ENCODE data around the gene ZNF337.
"Not testable (repeated sequence)": the region's sequence is repeated elsewhere in the genome, so short reads cannot be mapped to it uniquely, and the experiment has no call there.

ZNF337 gene

DNA sequence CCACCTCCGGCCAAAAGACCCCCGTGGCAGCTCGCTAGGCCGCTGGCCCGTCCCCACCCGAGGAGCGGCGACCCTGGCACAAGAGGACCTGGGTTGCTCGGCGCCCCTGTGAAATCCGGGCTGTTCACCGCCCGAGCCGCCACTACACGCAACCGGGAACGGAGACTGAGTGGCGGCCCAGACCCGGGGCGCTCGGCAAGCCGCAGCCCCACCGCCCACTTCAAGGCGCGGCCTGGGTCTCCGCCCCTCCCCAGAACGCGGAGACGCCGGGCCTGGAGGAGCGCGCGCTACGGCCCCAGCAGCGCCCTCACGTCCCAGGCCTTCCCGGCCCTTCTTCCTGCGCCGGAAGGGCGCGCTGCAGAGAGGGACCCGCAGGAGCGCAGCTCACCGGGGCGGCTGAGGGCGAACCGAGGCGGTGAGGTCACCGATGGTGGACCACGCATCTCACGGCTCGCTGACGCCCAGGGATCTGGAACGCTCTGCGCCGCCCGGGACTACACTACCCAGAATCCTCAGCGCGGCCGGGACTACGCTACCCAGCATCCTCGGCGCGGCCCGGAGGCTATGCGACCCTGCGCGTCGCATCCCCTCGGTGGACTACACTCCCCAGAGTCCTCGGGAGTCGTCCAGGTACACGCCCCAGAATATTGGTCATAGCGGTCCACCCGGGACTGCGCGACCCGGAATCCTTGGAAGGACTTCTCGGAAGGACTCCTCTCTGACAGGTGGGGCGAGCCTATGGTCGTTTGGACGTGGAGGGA lies at the start of gene ZNF337:
Gene ZNF337 (minus strand): TSS at position 483 of the 761 bp plus-strand sequence. CDS start 10,436 bp downstream, outside the sequence.
- DNase-seq, result peak; percentile 95

DNA sequence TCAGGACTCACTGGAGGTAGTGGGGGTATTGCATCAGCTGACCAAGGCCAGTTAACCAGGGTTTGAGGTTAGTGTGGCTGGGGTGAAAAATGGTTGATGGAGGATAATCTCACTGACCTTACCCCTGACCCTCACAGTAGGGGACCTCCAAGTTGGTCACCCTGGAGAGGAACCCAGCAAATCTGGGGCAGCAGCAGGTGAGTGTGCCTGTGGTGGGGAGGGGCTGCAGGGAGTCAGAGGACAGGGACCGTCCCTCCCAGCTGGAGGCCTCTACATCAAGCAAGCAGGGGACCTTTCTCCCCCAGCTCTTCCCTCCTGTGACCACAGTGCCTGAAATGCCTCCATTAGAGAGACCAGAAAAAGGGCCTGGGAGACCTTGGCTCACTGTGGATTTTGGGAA lies 49.1 kb upstream of the ZNF337 start:
- no peak for DNase-seq

- no peak for DNase-seq
Measured at GRCh38 chr20:25745100-25745499, 48.4 kb upstream of the ZNF337 start.

- no peak for DNase-seq
Measured at GRCh38 chr20:25744261-25744660, 47.6 kb upstream of the ZNF337 start.

DNA sequence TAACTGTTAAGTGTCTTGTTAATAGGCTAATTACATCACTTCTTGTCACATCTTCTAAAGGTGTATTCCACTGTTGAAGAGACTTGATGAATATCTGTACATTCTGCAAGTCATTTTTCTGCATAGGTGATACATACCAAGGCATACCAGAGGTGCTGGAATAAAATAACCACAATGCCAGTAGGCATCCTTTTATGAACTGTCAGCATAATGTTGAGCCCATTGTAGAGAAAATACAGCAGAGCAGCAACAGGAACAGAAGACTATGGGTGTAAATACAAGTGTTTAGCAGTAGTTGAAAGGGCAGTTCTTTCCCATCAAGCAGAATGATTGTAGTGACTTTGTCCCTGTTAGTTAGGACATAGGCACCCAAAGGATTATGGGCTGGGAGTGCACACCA lies 44.4 kb upstream of the ZNF337 start:
- DNase-seq, result no peak

GRCh38 chr20:25739615-25740320 lies 43.1 kb upstream of the ZNF337 start:
- DNase-seq, result peak; percentile 21

- no peak for DNase-seq
Measured at GRCh38 chr20:25738198-25738597, 41.5 kb upstream of the ZNF337 start.

DNA sequence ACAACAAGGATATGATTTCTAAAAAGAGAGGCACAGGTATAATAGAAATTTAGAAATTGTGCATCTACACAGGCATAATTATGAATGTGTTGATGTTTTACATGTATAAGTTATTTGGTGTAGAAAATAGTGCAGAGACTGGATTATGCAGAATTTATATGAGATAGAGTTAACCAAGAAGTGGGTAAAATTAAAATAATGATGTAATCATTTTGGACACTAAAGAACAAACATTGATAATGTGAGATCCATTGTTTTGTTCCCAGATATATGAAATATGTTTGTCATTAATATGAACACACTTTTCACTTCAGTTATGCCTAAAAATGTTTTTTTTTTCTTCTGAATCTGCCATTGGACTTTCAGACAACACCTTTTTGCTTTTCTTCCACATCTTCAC lies 37.2 kb upstream of the ZNF337 start:
- no peak for DNase-seq

GRCh38 chr20:25730862-25731261 lies 34.2 kb upstream of the ZNF337 start:
- DNase-seq, result no peak

- DNase-seq, result no peak
Measured at GRCh38 chr20:25726357-25726756, 29.7 kb upstream of the ZNF337 start.

GRCh38 chr20:25725639-25726038 lies 29.0 kb upstream of the ZNF337 start:
- no peak for DNase-seq

GRCh38 chr20:25723975-25724374 lies 27.3 kb upstream of the ZNF337 start:
- no peak for DNase-seq

GRCh38 chr20:25720285-25720684 lies 23.6 kb upstream of the ZNF337 start:
- DNase-seq, result no peak

- peak; percentile 8 for DNase-seq
Measured at GRCh38 chr20:25718896-25719809, 22.5 kb upstream of the ZNF337 start.

DNA sequence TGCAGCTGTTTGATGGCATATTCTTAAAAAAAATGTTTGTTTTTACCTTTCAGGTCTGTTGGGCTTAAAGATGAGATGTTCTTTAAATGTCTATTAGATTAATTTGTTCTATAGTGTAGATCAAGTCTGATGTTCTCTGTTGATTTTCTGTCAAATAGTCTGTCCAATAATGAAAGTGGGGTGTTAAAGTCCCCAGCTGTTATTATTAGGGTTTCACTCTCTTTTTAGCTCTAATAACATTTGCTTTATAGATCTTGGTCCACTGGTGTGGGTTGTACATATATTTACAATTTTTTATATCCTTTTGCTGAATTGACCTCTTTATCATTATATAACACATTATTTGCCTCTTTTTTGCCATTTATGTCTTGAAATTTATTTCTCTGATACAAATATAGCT lies 11.0 kb upstream of the ZNF337 start:
- DNase-seq, result no peak

GRCh38 chr20:25706793-25707192 lies 10.1 kb upstream of the ZNF337 start:
- DNase-seq, result no peak

GRCh38 chr20:25705830-25706351 lies 9.2 kb upstream of the ZNF337 start:
- no peak for DNase-seq

DNA sequence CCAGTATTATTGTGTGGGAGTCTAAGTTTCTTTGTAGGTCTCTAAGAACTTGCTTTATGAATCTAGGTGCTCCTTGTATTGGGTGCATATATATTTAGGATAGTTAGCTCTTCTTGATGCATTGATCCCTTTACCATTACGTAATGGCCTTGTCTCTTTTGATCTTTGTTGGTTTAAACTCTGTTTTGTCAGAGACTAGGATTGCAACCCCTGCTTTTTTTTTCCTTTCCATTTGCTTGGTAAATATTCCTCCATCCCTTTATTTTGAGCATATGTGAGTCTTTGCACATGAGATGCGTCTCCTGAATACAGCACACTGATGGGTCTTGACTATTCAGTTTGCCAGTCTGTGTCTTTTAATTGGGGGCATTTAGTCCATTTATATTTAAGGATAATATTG lies 7.7 kb upstream of the ZNF337 start:
- DNase-seq, result not testable (repeated sequence)

DNA sequence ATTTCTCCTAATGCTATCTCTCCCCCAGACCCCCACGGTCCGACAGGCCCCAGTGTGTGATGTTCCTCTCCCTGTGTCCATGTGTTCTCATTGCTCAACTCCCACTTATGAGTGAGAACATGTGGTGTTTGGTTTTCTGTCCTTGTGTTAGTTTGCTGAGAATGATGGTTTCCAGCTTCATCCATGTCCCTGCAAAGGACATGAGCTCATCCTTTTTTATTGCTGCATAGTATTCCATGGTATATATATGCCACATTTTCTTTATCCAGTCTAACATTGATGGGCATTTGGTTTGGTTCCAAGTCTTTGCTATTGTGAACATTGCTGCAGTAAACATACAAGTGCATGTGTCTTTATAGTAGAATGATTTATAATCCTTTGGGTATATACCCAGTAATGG lies 4.2 kb upstream of the ZNF337 start:
- DNase-seq, result not testable (repeated sequence)

GRCh38 chr20:25699914-25700313 lies 3.3 kb upstream of the ZNF337 start:
- no peak for DNase-seq

DNA sequence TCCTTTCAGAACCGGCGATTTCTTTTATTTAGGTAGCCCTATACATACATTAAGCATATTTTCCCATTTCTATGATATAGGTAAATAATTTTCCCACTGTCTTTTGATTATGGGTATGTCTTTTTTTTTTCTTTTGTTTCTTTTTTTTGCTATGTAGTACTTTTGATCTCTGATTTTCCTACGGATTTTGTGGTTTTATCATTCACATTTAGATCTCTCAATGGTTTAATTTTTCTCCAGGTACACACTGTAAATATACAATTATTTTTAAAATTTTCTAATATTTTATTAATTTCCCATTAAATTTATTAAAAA lies 436 bp upstream of the ZNF337 start:
- no peak for DNase-seq

DNA sequence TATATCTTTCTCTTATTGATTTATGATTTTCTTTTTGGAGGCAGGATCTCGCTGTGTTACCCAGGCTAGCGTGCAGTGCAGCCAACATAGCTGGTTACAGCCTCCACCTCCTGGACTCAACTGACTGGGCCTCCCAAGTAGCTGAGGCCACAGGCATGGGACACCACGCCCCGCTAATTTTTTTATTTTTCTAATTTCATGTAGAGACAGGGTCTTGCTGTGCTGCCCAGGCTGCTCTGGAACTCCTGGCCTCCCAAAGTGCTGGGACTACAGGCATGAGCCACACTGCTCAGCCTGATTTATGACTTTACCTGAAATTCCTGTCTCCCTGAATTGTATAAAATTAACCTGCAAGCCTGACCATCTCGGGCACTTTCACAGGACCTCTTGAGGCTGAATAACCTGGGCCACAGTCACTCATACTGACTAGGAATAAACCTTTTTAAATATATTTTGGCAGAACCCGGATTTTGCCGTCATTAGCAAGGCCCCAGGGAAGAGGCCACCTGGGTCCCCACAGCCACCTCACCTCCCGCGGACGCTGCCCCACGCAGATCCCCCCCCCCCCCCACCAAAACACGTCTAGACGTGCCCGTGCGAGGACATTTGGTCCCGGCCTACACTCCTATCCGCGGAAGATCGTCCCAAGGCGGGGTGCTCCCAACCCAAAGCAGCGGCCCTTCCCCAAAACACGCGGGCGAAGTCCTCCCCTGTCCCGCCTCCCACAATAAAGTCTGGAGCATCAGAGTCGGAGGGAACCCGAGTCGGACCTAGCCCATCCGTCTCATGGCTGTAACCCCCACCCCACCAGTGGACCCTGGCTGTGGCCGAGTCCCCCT lies 902 bp downstream of the ZNF337 start:
- no peak for DNase-seq
